Endodermal cell (in vitro differentiated cells): ENCODE measurements around the gene ZNF236. TPM values are rescaled to one million over a fixed set of nuclear protein-coding genes. Genes with fewer than 3 reads are reported as not detected.

ENCODE experiments used
- DNase-seq: peaks from one replicate; pipeline ENCODE4 v3.0.0-alpha.2; 2017
- H3K27ac ChIP-seq: 2 replicates; pipeline ENCODE4 v1.5.1; 2013; ENCODE audit warnings: mild to moderate bottlenecking, low read depth, low read length, moderate library complexity
- H3K27me3 ChIP-seq: 2 replicates; pipeline ENCODE4 v1.6.1; 2013; ENCODE audit warnings: mild to moderate bottlenecking, low read length, moderate library complexity; ENCODE audit not compliant: insufficient read depth, control insufficient read depth, poor library complexity, severe bottlenecking
- H3K36me3 ChIP-seq: 2 replicates; pipeline ENCODE4 v1.7.0; 2013; ENCODE audit warnings: mild to moderate bottlenecking, low read length, moderate library complexity; ENCODE audit not compliant: control insufficient read depth, insufficient read depth
- H3K4me1 ChIP-seq: one replicate; pipeline ENCODE4 v1.7.0; 2013; ENCODE audit warnings: low read length; ENCODE audit not compliant: control insufficient read depth, insufficient read depth
- H3K4me3 ChIP-seq: 2 replicates; pipeline ENCODE4 v1.5.1; 2013; ENCODE audit warnings: mild to moderate bottlenecking, low read length, moderate library complexity
- H3K9ac ChIP-seq: 2 replicates; pipeline ENCODE4 v1.6.1; 2013; ENCODE audit warnings: mild to moderate bottlenecking, low read length, moderate library complexity; ENCODE audit not compliant: poor library complexity, severe bottlenecking; ENCODE audit errors: extremely low read depth
- H3K9me3 ChIP-seq: 2 replicates; pipeline ENCODE4 v1.6.1; 2013; ENCODE audit warnings: mild to moderate bottlenecking, low read length, moderate library complexity; ENCODE audit not compliant: control insufficient read depth
- H3K27ac Mint-ChIP-seq: 2 replicates; pipeline ENCODE4 v1.8.0; 2020; ENCODE audit warnings: mixed read lengths
- H3K27me3 Mint-ChIP-seq: 2 replicates; pipeline ENCODE4 v1.8.0; 2021; ENCODE audit warnings: mild to moderate bottlenecking, mixed read lengths; ENCODE audit not compliant: insufficient read depth
- H3K36me3 Mint-ChIP-seq: 2 replicates; pipeline ENCODE4 v1.8.0; 2020; ENCODE audit warnings: low read depth, mixed read lengths
- H3K4me1 Mint-ChIP-seq: 2 replicates; pipeline ENCODE4 v1.8.0; 2020; ENCODE audit warnings: mixed read lengths
- H3K4me3 Mint-ChIP-seq: 2 replicates; pipeline ENCODE4 v1.8.0; 2020; ENCODE audit warnings: mild to moderate bottlenecking, moderate library complexity, mixed read lengths
- H3K9me3 Mint-ChIP-seq: 2 replicates; pipeline ENCODE4 v1.8.0; 2020; ENCODE audit warnings: mild to moderate bottlenecking, mixed read lengths
- CTCF ChIP-seq: fragments of 200-600 bp; sonication (generic); conservative IDR thresholded peaks from 2 replicates; pipeline ENCODE4 v1.5.0; 2021; ENCODE audit warnings: antibody characterized with exemption, mild to moderate bottlenecking
- WGBS, 2 experiments: methylation state at CpG; one replicate each; pipeline versions ENCODE4 v1.1.5 to v1.1.7; 2013; ENCODE audit warnings: missing lambda C conversion rate in 2 of 2, mixed read lengths in 1 of 2; ENCODE audit not compliant: insufficient coverage in 1 of 2, insufficient read length in 1 of 2; 5-methylcytosine and 5-hydroxymethylcytosine counted together
- total RNA-seq, 2 donors: library from RNA; stranded (reverse); fragmentation: NEBNext Ultra II Directional in 1 of 2; extraction: Animal tissue kit (Norgen Biotek cat#: 25700) in 1 of 2; gene quantifications; 2 replicates in 1 of 2; 3 replicates in 1 of 2; pipeline ENCODE4 v1.2.1, GENCODE V29; 2021

Gene ZNF236
- total RNA-seq, 2 donors from 2014 or later, result 27.0 to 28.3 TPM

- H3K9ac ChIP-seq, result no peak overlapping the region
- H3K27ac ChIP-seq, result no peak overlapping the region
- WGBS, 2 experiments, result 93 to 94% methylated on average over 5 to 9 of the region's 9 CpGs
- no peaks in the 10 kb centered on the region for H3K27me3 Mint-ChIP-seq
- DNase-seq, result peak; percentile 22
- H3K4me1 Mint-ChIP-seq, result peaks cover 9% of the 10 kb centered on the region
- H3K9me3 Mint-ChIP-seq, result no peaks in the 10 kb centered on the region
- no peak overlapping the region for H3K4me3 ChIP-seq
- no peaks in the 10 kb centered on the region for H3K27me3 ChIP-seq
- no peak for TF ChIP-seq CTCF
- no peaks in the 10 kb centered on the region for H3K36me3 ChIP-seq
- H3K27ac Mint-ChIP-seq, result peak overlapping the region; percentile 59
- H3K4me3 Mint-ChIP-seq, result no peak overlapping the region
- no peaks in the 10 kb centered on the region for H3K36me3 Mint-ChIP-seq
- H3K9me3 ChIP-seq, result no peaks in the 10 kb centered on the region
- H3K4me1 ChIP-seq, result no peaks in the 10 kb centered on the region
Observed at GRCh38 chr18:76985951-76986236, 163.5 kb downstream of the ZNF236 start.

- Histone ChIP-seq H3K4me3 (no peak overlapping the region), H3K9me3 (no peaks in the 10 kb centered on the region), H3K9ac (no peak overlapping the region), H3K4me1 (no peaks in the 10 kb centered on the region), H3K27me3 (no peaks in the 10 kb centered on the region), H3K36me3 (no peaks in the 10 kb centered on the region), H3K27ac (no peak overlapping the region)
- WGBS, 2 experiments, result 91 to 94% methylated on average over 7 of the region's 7 CpGs
- no peaks in the 10 kb centered on the region for H3K27me3 Mint-ChIP-seq
- no peak overlapping the region for H3K27ac Mint-ChIP-seq
- no peaks in the 10 kb centered on the region for H3K36me3 Mint-ChIP-seq
- no peak for TF ChIP-seq CTCF
- H3K9me3 Mint-ChIP-seq, result no peaks in the 10 kb centered on the region
- H3K4me1 Mint-ChIP-seq, result peaks cover 9% of the 10 kb centered on the region
- peak; percentile 40 for DNase-seq
- H3K4me3 Mint-ChIP-seq, result no peak overlapping the region
Observed at GRCh38 chr18:76986406-76986805, 164.0 kb downstream of the ZNF236 start.

GRCh38 chr18:76988031-76988826, 165.9 kb downstream of the ZNF236 start:
- H3K27ac ChIP-seq, result no peak overlapping the region
- H3K9ac ChIP-seq, result no peak overlapping the region
- H3K4me1 ChIP-seq, result peaks cover 3% of the 10 kb centered on the region
- Mint-ChIP-seq H3K4me3 (no peak overlapping the region), H3K4me1 (peaks cover 14% of the 10 kb centered on the region), H3K27ac (no peak overlapping the region), H3K9me3 (no peaks in the 10 kb centered on the region), H3K27me3 (no peaks in the 10 kb centered on the region), H3K36me3 (no peaks in the 10 kb centered on the region)
- DNase-seq, result peak; percentile 48
- no peak overlapping the region for H3K4me3 ChIP-seq
- H3K9me3 ChIP-seq, result no peaks in the 10 kb centered on the region
- TF ChIP-seq CTCF, result no peak
- 92 to 95% methylated on average over 15 to 27 of the region's 27 CpGs for WGBS, 2 experiments
- no peaks in the 10 kb centered on the region for H3K27me3 ChIP-seq
- H3K36me3 ChIP-seq, result no peaks in the 10 kb centered on the region
